Measurements from ENCODE around the gene COMT.

COMT gene

DNA sequence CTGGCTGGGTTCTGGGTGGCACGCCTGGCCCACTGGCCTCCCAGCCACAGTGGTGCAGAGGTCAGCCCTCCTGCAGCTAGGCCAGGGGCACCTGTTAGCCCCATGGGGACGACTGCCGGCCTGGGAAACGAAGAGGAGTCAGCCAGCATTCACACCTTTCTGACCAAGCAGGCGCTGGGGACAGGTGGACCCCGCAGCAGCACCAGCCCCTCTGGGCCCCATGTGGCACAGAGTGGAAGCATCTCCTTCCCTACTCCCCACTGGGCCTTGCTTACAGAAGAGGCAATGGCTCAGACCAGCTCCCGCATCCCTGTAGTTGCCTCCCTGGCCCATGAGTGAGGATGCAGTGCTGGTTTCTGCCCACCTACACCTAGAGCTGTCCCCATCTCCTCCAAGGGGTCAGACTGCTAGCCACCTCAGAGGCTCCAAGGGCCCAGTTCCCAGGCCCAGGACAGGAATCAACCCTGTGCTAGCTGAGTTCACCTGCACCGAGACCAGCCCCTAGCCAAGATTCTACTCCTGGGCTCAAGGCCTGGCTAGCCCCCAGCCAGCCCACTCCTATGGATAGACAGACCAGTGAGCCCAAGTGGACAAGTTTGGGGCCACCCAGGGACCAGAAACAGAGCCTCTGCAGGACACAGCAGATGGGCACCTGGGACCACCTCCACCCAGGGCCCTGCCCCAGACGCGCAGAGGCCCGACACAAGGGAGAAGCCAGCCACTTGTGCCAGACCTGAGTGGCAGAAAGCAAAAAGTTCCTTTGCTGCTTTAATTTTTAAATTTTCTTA, 27.8 kb downstream of the COMT start:
- no peak for DNase-seq (ENCODE audit: low read depth)

DNA sequence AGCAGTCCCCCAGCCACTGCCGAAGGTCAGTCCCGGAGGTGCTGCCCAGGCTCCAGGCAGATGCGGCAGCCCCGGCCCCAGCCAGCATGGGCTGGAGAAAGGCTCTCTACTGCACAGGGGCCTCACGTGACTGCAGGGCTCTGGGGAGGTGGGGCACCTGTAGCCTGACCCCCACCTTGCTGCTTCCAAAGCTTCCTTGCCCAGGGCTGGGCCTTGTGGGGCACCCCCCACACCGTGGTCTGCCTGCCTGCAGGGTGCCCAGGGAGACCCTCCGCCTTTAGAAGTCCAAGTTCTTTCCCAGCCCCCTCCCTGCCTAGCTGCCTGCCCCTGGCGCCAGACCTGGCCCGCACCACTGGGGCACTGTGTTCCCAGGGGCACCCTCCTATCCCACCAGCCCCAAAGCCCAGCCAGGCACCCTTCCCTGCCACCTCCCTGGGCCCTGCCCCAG, 28.5 kb downstream of the COMT start:
- no peak for DNase-seq (ENCODE audit: low read depth)

DNA sequence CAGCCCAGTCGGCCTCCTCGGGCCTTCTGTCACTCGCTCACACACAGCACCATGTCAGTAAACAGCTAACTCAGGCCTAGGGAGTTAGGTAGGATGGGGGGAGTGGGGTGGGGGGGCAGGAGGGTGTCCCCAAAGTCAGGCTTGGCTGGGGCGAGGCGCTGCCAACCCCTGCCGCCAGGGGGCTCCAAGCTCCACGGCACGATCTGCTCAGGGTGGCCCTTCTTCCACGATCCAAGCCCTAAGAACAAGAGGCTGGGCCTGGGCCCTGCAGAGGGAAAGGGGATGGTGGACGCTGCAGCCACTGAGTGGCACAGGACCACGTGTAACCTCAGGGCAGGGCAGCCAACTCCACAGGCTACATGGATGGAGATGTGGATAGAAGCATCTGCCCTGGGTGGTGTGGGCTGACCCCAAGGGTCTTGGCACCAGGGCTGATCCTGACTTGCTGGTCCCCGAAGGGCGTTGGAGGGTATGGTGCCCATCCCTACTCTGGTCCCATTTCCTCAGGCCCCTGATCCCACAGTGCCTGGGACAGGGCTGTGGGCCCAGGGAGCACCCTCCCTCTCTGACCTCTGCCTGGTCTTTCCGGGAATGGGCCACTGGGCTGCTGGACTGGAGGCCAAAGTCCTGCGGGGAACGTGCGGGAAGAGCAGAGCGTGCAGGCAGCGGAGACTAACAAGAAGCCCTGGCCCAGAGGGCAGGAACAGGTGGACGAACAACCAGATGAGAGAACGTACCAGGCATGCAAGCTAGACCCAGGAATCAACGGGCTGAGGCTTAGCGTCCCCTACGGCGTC, 29.1 kb downstream of the COMT start:
- peak; percentile 74 for DNase-seq (ENCODE audit: low read depth)

DNA sequence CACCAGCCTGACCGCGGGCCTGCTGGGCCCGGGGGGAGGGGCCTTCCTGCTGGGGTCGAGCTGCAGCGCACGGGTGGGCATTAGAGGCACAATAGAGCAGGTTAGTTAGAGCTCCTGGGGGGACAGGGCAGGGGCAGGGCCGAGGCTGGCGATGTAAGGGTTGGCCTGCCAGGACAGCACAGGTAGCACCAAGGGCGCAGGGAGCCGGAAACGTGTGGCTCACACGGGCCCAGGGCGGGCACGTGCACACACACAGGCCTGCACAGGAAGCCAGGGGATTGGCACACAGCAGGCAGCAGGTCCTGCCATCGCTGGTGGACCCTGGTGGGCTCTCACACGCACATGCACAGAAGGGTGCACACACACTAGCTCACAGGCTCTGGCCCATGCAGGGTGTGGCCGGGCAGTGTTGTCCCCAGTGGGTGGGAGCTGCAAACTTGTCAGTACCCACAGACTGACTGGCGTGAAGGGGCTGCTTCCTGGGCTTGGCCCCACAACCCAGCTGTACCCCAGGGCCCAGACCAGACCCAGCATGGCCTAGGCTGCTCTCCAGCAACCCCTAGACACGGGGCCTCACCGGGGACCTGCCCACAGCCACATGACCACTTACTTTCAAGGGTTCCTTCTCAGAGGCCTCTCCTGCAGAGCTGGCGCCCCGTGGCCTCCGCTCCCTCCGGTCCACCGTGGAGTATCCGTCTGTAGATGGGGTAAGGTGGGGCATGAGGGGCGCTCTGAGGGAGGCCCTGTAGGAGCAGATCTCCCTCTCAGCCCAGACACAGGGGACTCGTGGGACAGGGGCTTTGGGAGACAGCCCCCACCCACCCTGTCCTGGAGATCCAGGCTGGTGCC, 29.9 kb downstream of the COMT start:
- DNase-seq (ENCODE audit: low read depth), result no peak

DNA sequence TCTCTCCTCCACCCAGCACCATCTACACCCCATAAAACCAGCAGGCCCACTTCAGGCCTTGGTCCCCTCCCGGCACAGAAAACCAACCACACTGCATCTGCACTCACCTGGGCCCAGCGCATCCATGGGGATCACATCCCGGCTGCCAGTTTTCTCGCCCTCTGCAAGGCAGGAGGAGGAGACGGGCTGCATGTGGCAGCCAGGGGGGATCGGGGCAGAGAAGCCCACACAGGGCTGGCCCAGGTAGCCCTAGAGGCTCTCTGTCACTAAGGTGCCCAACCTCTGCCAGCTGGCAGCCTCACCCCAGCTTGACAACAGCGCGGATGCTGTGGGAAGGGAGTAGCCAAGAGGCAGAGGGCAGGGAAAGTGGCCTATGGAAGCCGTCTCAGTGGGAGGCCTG, 30.7 kb downstream of the COMT start:
- no peak for DNase-seq (ENCODE audit: low read depth)

DNA sequence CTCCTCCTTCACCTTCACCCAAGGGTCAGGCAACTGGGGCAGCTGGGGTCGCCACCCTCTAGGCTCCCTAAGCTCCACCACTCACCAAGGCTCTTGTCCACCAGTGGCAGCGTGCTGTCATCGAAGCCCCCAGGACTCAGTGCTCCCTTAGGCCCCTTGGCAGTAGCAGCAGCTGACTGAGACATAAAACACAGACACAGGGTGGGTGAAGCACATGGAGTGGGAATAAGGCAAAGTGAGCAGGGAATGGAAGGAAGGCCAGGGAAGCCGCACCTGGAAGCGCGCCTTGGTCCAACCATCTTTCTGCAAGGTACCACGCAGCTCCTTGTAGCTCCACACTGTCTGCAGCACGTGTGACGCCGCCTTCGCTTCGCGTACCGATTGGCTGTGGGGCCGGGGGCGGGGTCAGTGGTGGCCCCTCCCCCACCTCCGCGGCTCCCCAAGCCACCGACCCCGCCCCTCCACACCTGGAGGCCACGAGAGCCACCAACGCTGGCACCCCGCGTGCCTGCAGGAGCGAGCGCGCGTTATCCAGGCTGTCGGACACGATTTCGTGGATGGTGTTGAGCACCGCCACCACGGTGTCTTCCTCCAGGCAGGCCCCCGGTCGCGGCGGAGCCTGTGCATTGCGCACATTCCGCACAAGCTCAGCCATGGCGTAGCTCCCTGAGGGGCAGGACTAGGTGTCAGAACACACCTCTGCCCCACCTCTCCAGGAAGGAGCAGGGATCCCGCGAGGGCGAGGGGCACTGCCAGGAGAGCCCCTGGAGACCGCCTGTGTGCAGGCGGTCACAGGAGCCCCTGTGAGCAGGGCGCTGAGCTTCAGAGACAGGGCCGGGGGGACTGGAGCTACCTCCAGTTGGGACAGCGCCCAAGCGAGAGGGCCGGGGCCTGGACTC, 31.3 kb downstream of the COMT start:
- DNase-seq (ENCODE audit: low read depth), result no peak

GRCh38 chr22:19973551-19974267, 32.1 kb downstream of the COMT start:
- DNase-seq (ENCODE audit: low read depth), result no peak

DNA sequence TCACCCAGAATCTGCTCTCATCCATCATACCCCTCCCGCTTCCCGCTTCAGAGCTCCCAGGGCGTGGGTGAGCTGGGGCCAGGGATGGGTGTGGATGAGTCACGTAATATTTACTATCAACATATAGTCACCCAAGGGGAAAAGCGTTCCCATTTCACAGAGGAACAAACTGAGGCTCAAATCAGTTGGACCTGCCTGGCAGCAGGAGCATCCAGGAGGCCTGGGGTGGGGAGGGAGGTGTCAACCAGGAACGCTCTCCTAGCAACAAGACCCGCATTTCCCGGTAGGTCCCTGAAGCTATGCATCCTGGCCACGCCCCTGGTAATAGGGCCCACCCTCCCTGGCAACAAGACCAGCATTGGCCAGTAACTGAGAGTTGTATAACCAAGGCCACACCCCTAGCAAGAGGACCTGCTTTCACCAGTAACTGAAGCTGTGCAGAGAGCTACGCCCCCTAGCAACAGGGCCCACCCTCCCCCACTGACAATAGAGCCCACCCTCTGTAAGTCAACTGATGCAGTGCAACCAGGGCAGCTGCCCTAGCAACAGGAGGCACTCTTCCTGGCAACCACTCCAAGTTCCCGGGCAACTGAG, 32.8 kb downstream of the COMT start:
- DNase-seq (ENCODE audit: low read depth), result no peak

GRCh38 chr22:19974935-19975706, 33.5 kb downstream of the COMT start:
- no peak for DNase-seq (ENCODE audit: low read depth)

- DNase-seq (ENCODE audit: low read depth), result no peak
These were observed 34.1 kb downstream of the COMT start for GRCh38 chr22:19975707-19976035.

- no peak for DNase-seq (ENCODE audit: low read depth)
These were observed 35.1 kb downstream of the COMT start for GRCh38 chr22:19976671-19977070.

DNA sequence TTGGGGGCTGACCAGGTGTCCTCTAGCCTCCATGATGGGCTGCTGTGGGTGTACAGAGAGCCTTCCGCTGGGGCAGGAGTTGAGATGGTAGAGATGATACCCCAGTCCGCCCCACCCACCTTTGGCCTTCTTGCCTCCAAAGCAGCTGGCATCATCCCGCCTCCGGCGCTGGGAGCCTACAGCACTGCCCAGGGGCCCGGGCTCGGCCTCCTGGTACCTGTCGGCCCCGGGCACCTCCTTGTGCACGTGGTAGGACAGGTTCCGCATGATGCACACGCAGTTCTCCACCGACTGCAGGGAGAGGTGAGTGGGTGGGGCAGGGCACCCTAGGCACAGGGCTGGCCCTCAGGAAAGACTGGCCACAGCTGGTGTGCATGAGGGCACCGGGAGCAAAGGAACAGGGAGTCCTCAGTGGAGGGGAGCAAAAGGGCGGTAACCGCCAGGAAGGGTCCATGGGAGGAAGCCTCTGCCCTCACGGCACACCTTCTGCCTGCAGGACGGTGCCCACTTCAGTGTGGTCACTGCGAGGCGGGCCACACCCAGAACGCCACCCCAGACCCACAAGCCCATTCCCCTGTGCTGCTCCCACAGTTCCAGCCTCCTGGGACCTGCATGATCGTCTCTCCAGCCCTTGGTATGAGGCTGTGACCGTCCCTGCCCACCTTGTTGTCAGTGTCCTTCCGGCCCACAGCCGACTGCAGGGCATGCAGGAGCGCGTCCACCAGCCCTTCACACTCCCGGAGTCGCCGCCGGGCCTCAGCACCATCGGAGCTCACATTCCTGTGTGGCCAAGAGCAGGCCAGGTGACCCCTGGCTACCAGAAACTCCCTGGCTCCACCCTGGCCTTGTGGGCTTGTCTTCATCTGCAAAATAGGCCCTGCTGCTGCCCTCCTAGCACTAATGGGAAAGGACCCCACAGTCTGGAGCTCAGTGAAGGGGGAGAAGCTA, 36.0 kb downstream of the COMT start:
- DNase-seq (ENCODE audit: low read depth), result no peak

DNA sequence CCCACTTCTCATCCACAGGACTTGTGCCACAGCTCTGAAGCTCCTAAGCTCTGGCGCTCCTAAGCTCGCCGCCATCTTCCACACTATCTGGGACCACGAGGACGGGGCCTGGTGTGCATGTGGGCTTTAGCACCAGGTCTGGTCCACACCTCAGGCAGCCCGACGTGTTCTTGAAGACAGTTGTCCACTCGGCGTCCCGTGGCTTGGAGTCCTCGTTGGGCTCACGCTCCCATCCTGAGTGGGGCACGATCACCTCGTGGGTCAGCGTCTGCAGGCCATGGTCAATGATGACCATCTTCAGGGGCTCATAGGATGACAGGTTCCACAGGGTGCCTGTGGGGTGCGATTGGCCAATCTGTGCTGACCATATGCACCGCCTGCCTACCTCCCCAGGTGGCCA, 37.2 kb downstream of the COMT start:
- no peak for DNase-seq (ENCODE audit: low read depth)

GRCh38 chr22:19979712-19980493, 38.3 kb downstream of the COMT start:
- DNase-seq (ENCODE audit: low read depth), result no peak

DNA sequence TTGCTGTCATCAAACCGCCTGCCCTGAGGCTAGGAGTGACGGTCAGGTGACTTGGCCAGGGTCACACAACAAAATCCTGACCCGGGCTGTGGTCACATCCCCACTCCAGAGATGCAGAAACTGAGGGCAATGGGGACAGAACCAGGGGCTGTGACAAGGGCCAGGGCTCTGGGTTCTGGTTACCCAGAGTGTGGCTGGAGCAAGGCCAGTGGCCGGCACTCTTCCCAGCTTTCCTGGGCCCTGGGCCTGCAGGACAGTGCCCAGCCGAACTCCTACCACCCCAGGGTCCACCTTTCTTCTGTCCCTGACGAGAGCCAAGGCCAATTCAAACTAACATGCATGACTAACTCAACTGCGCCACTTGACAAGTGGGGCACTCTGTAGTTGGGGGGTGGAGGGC, 39.2 kb downstream of the COMT start:
- no peak for DNase-seq (ENCODE audit: low read depth)

- no peak for DNase-seq (ENCODE audit: low read depth)
These were observed 39.8 kb downstream of the COMT start for GRCh38 chr22:19981171-19981960.
